Kidney epithelial cell (primary cell): ENCODE results near the gene RGS19. TPM values are rescaled to one million over a fixed set of nuclear protein-coding genes. Genes with fewer than 3 reads are reported as not detected.

Experiments used
- DNase-seq: peaks from one replicate; pipeline ENCODE4 v3.0.0-alpha.2; 2010; ENCODE audit warnings: low read depth
- H3K27me3 ChIP-seq: 2 replicates; pipeline ENCODE4 v1.6.0; 2011; ENCODE audit warnings: low read length; ENCODE audit not compliant: control insufficient read depth, insufficient read depth
- H3K36me3 ChIP-seq: 2 replicates; pipeline ENCODE4 v1.5.1; 2011; ENCODE audit warnings: low read length; ENCODE audit not compliant: control insufficient read depth, insufficient read depth
- H3K4me3 ChIP-seq: 2 replicates; pipeline ENCODE4 v1.5.1; 2011; ENCODE audit warnings: low read depth, mild to moderate bottlenecking, control low read depth, low read length
- total RNA-seq: library from RNA; depleted of rRNA; stranded (reverse); fragments of >200 nt; gene quantifications from 2 replicates; pipeline ENCODE4 v1.2.3, GENCODE V29; 2015
- TF ChIP-seq, protein P1 (sequence below): IDR thresholded peaks from 2 replicates; pipeline ENCODE4 v1.5.1; 2011; ENCODE audit warnings: mild to moderate bottlenecking, moderate library complexity, low read length, control low read depth, inconsistent platforms; ENCODE audit not compliant: insufficient read depth, poor library complexity, severe bottlenecking

RGS19 gene
- total RNA-seq, 1 donor from 2014 or later = 14.1 TPM

DNA sequence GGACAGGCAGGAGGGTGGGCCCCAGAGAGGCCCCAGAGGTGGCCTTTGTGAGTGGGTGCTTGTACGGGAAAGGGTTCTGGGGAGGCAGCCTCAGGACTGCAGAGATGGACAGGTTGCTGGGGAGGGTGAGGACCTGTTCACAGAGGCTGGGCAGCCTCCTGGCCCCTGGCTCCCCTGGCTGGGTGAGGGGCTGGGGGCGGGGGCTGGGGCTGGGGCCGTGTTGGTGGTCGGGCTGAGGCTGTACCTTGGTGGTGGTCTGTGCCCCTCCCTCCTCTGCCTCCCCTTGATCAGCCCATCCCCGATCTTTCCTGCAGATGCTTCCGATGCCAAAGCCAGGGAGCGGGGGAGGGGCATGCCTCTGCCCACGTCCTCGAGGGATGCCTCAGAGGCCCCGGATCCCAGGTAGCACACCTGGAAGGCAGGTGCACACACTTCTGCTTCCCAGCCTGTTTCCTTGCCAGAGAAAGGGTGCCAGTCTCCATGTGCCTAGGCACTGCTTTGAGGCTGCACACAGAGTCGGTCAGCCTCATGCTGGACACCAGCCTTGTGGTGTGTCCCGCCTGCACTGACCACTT is 11.5 kb downstream of the RGS19 start:
- TF ChIP-seq, protein P1, sequence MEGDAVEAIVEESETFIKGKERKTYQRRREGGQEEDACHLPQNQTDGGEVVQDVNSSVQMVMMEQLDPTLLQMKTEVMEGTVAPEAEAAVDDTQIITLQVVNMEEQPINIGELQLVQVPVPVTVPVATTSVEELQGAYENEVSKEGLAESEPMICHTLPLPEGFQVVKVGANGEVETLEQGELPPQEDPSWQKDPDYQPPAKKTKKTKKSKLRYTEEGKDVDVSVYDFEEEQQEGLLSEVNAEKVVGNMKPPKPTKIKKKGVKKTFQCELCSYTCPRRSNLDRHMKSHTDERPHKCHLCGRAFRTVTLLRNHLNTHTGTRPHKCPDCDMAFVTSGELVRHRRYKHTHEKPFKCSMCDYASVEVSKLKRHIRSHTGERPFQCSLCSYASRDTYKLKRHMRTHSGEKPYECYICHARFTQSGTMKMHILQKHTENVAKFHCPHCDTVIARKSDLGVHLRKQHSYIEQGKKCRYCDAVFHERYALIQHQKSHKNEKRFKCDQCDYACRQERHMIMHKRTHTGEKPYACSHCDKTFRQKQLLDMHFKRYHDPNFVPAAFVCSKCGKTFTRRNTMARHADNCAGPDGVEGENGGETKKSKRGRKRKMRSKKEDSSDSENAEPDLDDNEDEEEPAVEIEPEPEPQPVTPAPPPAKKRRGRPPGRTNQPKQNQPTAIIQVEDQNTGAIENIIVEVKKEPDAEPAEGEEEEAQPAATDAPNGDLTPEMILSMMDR = no peak
- no peaks in the 10 kb centered on the region for H3K36me3 ChIP-seq
- DNase-seq = no peak
- H3K27me3 ChIP-seq = no peaks in the 10 kb centered on the region
- no peak overlapping the region for H3K4me3 ChIP-seq

DNA sequence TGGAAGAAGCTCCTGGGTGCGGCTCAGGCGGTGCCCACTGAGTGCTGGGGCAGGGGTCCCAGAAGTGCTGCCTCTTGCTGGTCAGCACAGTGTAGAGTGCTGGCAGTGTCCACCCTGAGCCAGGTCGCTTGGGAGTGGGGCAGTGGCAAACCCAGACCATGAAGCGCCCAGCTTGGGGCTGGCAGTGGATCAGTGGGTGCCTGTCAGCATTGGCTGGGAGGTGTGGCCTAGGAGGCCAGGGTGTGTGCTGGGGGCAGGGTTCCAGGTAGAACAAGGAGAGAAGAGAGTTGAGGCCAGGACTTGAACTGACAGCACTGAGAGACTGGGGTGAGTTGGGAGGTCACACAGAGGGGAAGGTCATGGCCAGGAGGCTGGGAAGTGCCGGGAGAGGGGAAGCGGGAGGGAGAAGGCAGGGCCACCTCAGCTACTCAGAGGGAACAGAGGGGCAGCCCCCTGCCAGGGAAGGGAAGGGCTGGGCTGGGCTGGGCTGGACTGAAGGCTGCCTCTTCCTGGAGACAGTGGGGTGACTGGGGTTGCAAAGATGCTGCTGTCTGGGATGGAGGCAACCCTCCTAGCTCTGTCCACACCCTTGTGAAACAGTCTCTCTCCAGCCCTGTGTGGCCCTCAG is 12.2 kb downstream of the RGS19 start:
- Histone ChIP-seq H3K4me3 (no peak overlapping the region), H3K36me3 (no peaks in the 10 kb centered on the region), H3K27me3 (no peaks in the 10 kb centered on the region)
- TF ChIP-seq, protein P1 = no peak
- no peak for DNase-seq

DNA sequence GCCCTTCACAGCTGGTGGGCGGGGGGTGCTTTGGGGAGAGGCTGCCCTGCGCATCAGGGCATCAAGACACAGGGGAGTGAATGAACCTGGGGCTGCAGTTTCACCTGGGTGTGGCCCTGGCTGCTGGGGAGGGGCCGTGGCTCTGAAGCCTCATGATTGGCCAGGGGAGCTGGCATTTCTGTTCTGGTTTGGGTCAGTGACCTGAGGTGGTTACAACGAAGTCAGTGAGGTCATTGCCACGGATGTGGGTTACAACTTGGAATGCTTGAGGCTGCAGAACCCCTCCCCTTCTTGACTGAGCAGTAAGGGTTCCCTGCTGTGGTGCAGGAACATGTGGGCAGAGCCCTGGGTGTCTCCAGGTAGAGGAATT is 13.4 kb downstream of the RGS19 start:
- TF ChIP-seq, protein P1 = no peak
- peak; percentile 74 for DNase-seq
- Histone ChIP-seq H3K36me3 (no peaks in the 10 kb centered on the region), H3K4me3 (no peak overlapping the region), H3K27me3 (no peaks in the 10 kb centered on the region)

DNA sequence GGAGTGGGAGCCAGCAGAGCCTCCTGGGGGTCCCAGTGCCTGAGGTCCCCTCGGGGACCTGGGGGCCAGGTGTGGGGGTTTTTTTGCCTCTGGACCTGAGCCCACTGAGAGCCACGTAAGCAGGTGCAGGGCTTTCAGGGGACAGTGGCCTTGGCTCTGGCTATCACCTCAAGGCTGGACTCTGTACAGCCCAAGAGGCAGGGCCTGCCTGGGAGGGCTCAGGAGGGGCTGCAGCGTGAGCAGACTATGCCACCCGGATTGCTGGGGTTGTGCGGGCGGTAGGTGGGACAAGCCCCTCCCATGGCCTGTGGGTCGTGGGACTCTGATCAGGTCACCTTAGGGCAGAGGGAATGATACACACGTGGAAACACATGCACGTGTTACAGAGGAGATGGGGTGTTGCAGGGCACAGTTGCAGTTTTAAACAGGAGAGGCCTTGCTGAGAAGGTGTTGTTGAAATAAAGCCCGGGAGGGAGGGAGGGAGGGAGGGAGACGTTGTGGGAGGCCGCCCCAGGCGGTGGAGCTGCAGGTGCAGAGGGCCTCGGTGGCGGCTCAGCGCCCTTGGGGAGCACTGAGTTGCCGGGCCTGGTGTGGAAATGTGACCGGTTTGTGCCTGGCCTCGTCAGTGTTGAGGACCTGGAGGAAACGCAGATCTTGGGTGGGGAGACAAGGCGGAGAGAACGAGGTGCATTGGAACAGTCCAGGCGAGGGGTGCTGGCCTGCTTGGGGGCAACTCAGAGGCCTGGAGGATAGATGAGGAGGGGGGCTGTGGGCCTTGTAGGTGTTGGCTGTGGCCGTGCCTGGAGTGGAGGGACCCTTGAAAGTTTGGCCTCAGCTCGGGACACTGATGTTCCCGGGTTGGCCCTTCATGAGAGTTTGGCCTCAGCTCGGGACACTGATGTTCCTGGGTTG is 14.0 kb downstream of the RGS19 start:
- DNase-seq = no peak
- Histone ChIP-seq H3K27me3 (no peaks in the 10 kb centered on the region), H3K4me3 (no peak overlapping the region), H3K36me3 (no peaks in the 10 kb centered on the region)
- TF ChIP-seq, protein P1 = no peak

DNA sequence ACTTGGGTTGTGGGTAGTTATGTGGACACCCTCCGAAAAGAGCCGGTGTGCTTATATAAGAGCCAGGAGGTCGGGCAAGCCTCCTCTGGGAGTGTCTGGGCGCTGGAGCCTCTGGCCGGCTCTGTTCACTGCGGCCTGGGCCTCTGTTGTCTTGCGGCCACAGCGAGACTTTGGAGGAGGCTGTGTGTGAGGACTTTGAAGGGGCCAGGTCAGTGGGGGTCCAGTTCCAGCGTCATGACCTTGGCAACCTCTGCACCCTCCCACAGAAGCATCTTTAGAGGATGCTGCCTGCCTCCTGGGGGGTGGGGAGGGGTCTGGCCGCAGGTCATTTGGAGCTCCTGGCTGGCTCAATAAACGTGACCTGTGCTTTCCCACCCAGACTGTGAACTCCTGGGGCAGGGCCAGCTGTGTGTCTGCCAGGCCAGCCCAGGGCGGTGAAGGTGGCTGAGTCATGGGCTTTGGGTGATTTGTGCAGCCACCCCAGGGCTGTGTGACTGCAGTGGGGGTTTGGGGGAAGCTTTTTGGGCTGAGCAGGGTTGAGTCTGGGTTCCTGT is 15.1 kb downstream of the RGS19 start:
- H3K36me3 ChIP-seq = no peaks in the 10 kb centered on the region
- H3K27me3 ChIP-seq = no peaks in the 10 kb centered on the region
- TF ChIP-seq, protein P1 = no peak
- H3K4me3 ChIP-seq = peak overlapping the region; percentile 89
- DNase-seq = no peak
